ENCODE results near the gene LRCH4. TPM values are rescaled to one million over a fixed set of nuclear protein-coding genes. Genes with fewer than 3 reads are reported as not detected.

LRCH4 gene
- total and polyA plus RNA-seq, 2 of the 13 experiments (the other 11 are each of a cell fraction or from before 2014, with no cell fraction given), result 7.0 to 9.3 TPM

DNA sequence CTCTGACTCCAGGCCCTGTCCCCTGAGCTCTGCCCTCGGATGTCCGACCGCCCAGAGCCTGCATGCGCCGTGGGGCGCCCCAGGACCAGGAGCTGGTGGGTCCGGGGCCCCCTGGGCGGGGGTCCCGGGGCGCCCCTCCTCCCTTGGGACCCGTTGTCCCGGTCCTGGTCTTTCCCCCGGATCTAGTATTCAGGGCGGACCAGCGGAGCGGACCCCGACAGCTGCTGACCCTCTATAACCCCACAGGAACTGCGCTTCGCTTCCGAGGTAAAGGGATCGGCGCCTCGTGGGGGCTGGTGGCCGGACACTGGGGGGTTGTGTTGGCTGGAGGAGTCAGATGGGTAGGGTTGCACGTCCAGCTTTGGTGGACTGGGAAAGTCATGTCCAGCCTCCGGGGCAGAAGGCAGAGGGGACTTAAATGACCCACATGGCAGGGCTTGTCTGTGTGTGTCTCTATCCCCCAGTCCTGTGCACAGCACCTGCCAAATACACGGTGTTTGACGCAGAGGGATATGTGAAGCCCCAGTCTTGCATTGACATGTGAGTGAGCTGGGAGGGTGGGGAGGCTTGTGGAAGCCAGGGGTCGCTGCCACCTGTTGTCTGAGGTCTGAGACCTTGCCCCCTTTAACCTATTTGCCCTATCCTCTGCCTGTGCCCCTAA, 26.9 kb upstream of the LRCH4 start (continued):
- TF ChIP-seq, protein P1, sequence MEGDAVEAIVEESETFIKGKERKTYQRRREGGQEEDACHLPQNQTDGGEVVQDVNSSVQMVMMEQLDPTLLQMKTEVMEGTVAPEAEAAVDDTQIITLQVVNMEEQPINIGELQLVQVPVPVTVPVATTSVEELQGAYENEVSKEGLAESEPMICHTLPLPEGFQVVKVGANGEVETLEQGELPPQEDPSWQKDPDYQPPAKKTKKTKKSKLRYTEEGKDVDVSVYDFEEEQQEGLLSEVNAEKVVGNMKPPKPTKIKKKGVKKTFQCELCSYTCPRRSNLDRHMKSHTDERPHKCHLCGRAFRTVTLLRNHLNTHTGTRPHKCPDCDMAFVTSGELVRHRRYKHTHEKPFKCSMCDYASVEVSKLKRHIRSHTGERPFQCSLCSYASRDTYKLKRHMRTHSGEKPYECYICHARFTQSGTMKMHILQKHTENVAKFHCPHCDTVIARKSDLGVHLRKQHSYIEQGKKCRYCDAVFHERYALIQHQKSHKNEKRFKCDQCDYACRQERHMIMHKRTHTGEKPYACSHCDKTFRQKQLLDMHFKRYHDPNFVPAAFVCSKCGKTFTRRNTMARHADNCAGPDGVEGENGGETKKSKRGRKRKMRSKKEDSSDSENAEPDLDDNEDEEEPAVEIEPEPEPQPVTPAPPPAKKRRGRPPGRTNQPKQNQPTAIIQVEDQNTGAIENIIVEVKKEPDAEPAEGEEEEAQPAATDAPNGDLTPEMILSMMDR (CRISPR knock-in tag; IDR thresholded peaks at IDR 0.05), result peak; percentile 85
- TF ChIP-seq ZNF879 (CRISPR knock-in tag; IDR thresholded peaks at IDR 0.05) (no peak), STAG1 (CRISPR knock-in tag; IDR thresholded peaks at IDR 0.05) (peak; percentile 58), WIZ (CRISPR knock-in tag; IDR thresholded peaks at IDR 0.05) (no peak), ZNF629 (CRISPR knock-in tag; conservative IDR thresholded peaks at IDR 0.05) (no peak), CAMTA2 (CRISPR knock-in tag; IDR thresholded peaks at IDR 0.05; ENCODE audit: borderline replicate concordance) (0 out of 2 replicates have a peak, but pooled peaks have one; percentile 61), PHF5A (CRISPR knock-in tag; IDR thresholded peaks at IDR 0.05; ENCODE audit: low read depth, unreplicated experiment) (no peak), GABPA (IDR thresholded peaks at IDR 0.05; ENCODE audit: low read depth, low read length) (no peak), GABPA (CRISPR knock-in tag; IDR thresholded peaks at IDR 0.05; ENCODE audit: low read depth) (no peak), ZNF569 (CRISPR knock-in tag; IDR thresholded peaks at IDR 0.05; ENCODE audit: borderline replicate concordance) (no peak), KDM4B (CRISPR knock-in tag; IDR thresholded peaks at IDR 0.05) (no peak), PRMT3 (CRISPR knock-in tag; IDR thresholded peaks at IDR 0.05; ENCODE audit: borderline replicate concordance, low read depth) (no peak), YEATS2 (CRISPR knock-in tag; IDR thresholded peaks at IDR 0.05; ENCODE audit: borderline replicate concordance) (no peak), ZNF430 (CRISPR knock-in tag; IDR thresholded peaks at IDR 0.05) (no peak), ZNF850 (CRISPR knock-in tag; conservative IDR thresholded peaks at IDR 0.05) (0 out of 2 replicates have a peak, but pooled peaks have one; percentile 68), PAWR (CRISPR knock-in tag; IDR thresholded peaks at IDR 0.05; ENCODE audit: borderline replicate concordance) (no peak), ARNT (IDR thresholded peaks at IDR 0.05) (no peak)
- TF ChIP-seq, protein P2, sequence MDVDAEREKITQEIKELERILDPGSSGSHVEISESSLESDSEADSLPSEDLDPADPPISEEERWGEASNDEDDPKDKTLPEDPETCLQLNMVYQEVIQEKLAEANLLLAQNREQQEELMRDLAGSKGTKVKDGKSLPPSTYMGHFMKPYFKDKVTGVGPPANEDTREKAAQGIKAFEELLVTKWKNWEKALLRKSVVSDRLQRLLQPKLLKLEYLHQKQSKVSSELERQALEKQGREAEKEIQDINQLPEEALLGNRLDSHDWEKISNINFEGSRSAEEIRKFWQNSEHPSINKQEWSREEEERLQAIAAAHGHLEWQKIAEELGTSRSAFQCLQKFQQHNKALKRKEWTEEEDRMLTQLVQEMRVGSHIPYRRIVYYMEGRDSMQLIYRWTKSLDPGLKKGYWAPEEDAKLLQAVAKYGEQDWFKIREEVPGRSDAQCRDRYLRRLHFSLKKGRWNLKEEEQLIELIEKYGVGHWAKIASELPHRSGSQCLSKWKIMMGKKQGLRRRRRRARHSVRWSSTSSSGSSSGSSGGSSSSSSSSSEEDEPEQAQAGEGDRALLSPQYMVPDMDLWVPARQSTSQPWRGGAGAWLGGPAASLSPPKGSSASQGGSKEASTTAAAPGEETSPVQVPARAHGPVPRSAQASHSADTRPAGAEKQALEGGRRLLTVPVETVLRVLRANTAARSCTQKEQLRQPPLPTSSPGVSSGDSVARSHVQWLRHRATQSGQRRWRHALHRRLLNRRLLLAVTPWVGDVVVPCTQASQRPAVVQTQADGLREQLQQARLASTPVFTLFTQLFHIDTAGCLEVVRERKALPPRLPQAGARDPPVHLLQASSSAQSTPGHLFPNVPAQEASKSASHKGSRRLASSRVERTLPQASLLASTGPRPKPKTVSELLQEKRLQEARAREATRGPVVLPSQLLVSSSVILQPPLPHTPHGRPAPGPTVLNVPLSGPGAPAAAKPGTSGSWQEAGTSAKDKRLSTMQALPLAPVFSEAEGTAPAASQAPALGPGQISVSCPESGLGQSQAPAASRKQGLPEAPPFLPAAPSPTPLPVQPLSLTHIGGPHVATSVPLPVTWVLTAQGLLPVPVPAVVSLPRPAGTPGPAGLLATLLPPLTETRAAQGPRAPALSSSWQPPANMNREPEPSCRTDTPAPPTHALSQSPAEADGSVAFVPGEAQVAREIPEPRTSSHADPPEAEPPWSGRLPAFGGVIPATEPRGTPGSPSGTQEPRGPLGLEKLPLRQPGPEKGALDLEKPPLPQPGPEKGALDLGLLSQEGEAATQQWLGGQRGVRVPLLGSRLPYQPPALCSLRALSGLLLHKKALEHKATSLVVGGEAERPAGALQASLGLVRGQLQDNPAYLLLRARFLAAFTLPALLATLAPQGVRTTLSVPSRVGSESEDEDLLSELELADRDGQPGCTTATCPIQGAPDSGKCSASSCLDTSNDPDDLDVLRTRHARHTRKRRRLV (CRISPR knock-in tag; IDR thresholded peaks at IDR 0.05), result no peak
- TF ChIP-seq, protein P3, sequence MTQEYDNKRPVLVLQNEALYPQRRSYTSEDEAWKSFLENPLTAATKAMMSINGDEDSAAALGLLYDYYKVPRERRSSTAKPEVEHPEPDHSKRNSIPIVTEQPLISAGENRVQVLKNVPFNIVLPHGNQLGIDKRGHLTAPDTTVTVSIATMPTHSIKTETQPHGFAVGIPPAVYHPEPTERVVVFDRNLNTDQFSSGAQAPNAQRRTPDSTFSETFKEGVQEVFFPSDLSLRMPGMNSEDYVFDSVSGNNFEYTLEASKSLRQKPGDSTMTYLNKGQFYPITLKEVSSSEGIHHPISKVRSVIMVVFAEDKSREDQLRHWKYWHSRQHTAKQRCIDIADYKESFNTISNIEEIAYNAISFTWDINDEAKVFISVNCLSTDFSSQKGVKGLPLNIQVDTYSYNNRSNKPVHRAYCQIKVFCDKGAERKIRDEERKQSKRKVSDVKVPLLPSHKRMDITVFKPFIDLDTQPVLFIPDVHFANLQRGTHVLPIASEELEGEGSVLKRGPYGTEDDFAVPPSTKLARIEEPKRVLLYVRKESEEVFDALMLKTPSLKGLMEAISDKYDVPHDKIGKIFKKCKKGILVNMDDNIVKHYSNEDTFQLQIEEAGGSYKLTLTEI (CRISPR knock-in tag; conservative IDR thresholded peaks at IDR 0.05), result no peak
- TF ChIP-seq, protein P4, sequence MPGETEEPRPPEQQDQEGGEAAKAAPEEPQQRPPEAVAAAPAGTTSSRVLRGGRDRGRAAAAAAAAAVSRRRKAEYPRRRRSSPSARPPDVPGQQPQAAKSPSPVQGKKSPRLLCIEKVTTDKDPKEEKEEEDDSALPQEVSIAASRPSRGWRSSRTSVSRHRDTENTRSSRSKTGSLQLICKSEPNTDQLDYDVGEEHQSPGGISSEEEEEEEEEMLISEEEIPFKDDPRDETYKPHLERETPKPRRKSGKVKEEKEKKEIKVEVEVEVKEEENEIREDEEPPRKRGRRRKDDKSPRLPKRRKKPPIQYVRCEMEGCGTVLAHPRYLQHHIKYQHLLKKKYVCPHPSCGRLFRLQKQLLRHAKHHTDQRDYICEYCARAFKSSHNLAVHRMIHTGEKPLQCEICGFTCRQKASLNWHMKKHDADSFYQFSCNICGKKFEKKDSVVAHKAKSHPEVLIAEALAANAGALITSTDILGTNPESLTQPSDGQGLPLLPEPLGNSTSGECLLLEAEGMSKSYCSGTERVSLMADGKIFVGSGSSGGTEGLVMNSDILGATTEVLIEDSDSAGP (CRISPR knock-in tag; IDR thresholded peaks at IDR 0.05; ENCODE audit: borderline replicate concordance), result peak; percentile 28; the same call in 1 of the 2 replicates

All from HepG2 (cell line).